22Rv1 (cell line): ENCODE measurements around the gene FAM210A.

Source experiments
- H3K27ac ChIP-seq: fragments of 450-650 bp; 2 replicates; pipeline ENCODE4 v1.5.1; 2017
- CTCF ChIP-seq: fragments of 450-650 bp; IDR thresholded peaks from 2 replicates; pipeline ENCODE4 v1.5.1; 2017; ENCODE audit warnings: mild to moderate bottlenecking
- ZFX ChIP-seq: fragments of 450-650 bp; IDR thresholded peaks from 2 replicates; pipeline ENCODE4 v1.6.1; 2017; ENCODE audit warnings: antibody characterized with exemption, borderline replicate concordance

The FAM210A gene

GRCh38 chr18:13676471-13676870 lies 49.9 kb downstream of the FAM210A start:
- TF ChIP-seq ZFX (no peak), CTCF (no peak)

GRCh38 chr18:13672657-13673056 lies 53.7 kb downstream of the FAM210A start:
- no peak for TF ChIP-seq CTCF
- no peak for TF ChIP-seq ZFX
- no peak overlapping the region for H3K27ac ChIP-seq

More at GRCh38 chr18:13676471-13676870, 49.9 kb downstream of the FAM210A start:
- no peak overlapping the region for H3K27ac ChIP-seq

GRCh38 chr18:13661779-13662256 lies 64.5 kb downstream of the FAM210A start:
- TF ChIP-seq CTCF = no peak
- no peak for TF ChIP-seq ZFX
- no peak overlapping the region for H3K27ac ChIP-seq

- TF ChIP-seq CTCF = no peak
- TF ChIP-seq ZFX = no peak
- H3K27ac ChIP-seq = no peak overlapping the region
These were observed 65.1 kb downstream of the FAM210A start for GRCh38 chr18:13661051-13661778.

GRCh38 chr18:13660510-13660909 lies 65.8 kb downstream of the FAM210A start:
- H3K27ac ChIP-seq = no peak overlapping the region
- TF ChIP-seq ZFX = no peak
- TF ChIP-seq CTCF = no peak

GRCh38 chr18:13658436-13659204 lies 67.7 kb downstream of the FAM210A start:
- H3K27ac ChIP-seq = no peak overlapping the region
- TF ChIP-seq CTCF (no peak), ZFX (no peak)

- H3K27ac ChIP-seq = no peak overlapping the region
- TF ChIP-seq CTCF = no peak
- no peak for TF ChIP-seq ZFX
These were observed 68.4 kb downstream of the FAM210A start for GRCh38 chr18:13657974-13658373.
